ENCODE data around the gene CAPN7. TPM values are rescaled to one million over a fixed set of nuclear protein-coding genes. Genes with fewer than 3 reads are reported as not detected.

Gene CAPN7
- total RNA-seq, 1 experiment from 2014 or later: 25.2 TPM

- no peaks in the 10 kb centered on the region for H3K4me1 ChIP-seq (ENCODE audit: insufficient read depth, low read length)
- no peak overlapping the region for H3K4me3 Mint-ChIP-seq
- TF ChIP-seq CTCF (conservative IDR thresholded peaks at IDR 0.05): no peak
- no peak overlapping the region for H3K56ac ChIP-seq (ENCODE audit: insufficient read length, low read depth, low read length)
- H3K27me3 Mint-ChIP-seq (ENCODE audit: low read depth): no peaks in the 10 kb centered on the region
- H3K9me3 ChIP-seq (ENCODE audit: control insufficient read depth, low read depth, low read length): no peaks in the 10 kb centered on the region
- peaks cover 0 to 6% of the 10 kb centered on the region in 2 experiments; a peak in 2 of 4 replicates for H3K4me1 Mint-ChIP-seq
- H3K9ac ChIP-seq (ENCODE audit: extremely low read depth, insufficient read length, low read length): no peak overlapping the region
- H3K23ac ChIP-seq (ENCODE audit: insufficient read length, low read depth, low read length): no peak overlapping the region
- H3K14ac ChIP-seq (ENCODE audit: insufficient read depth, low read length): no peak overlapping the region
- no peaks in the 10 kb centered on the region for H4K20me1 ChIP-seq (ENCODE audit: control insufficient read depth, insufficient read depth, insufficient read length)
- no peak overlapping the region for H2AK5ac ChIP-seq (ENCODE audit: insufficient read length, low read length)
- H3K36me3 Mint-ChIP-seq (ENCODE audit: insufficient read depth in 1 of 3, low read depth in 3 of 3): peaks cover 0 to 2% (median 0%) of the 10 kb centered on the region in 3 experiments; a peak in 1 of 7 replicates
- no peak overlapping the region for H2BK5ac ChIP-seq (ENCODE audit: insufficient read length, low read length)
- H2BK15ac ChIP-seq (ENCODE audit: low read depth, low read length): no peak overlapping the region
- no CpG with 5 or more reads among the region's 4 CpGs for WGBS (ENCODE audit: extremely low coverage, insufficient read length, low lambda C conversion rate)
- no peak overlapping the region for H2BK20ac ChIP-seq (ENCODE audit: low read depth, low read length, poor library complexity, severe bottlenecking)
- H3K79me2 ChIP-seq (ENCODE audit: insufficient read depth, low read length): no peaks in the 10 kb centered on the region
- no peak overlapping the region for H4K8ac ChIP-seq (replicated peaks; ENCODE audit: insufficient read length, low read depth, low read length)
- no peak overlapping the region for H2BK120ac ChIP-seq (ENCODE audit: low read depth, low read length, poor library complexity, severe bottlenecking)
- no peak overlapping the region for H3T11ph ChIP-seq (ENCODE audit: low read length)
- no peak overlapping the region for H4K91ac ChIP-seq (ENCODE audit: insufficient read length, low read depth, low read length)
- no peaks in the 10 kb centered on the region for H3K79me1 ChIP-seq (ENCODE audit: insufficient read depth, low read depth, low read length, poor library complexity, severe bottlenecking)
- H3K27me3 ChIP-seq (ENCODE audit: insufficient read depth, low read length): no peaks in the 10 kb centered on the region
- no peaks in the 10 kb centered on the region for H3K23me2 ChIP-seq (ENCODE audit: insufficient read length, low read depth, low read length, poor library complexity, severe bottlenecking)
- H3K27ac ChIP-seq (ENCODE audit: insufficient read length, low read depth, low read length): no peak overlapping the region
- no peak overlapping the region for H2AFZ ChIP-seq (ENCODE audit: low read length)
- no peak overlapping the region for H3K18ac ChIP-seq (ENCODE audit: insufficient read length, low read depth, low read length)
- no peak for DNase-seq
- H3K9me3 Mint-ChIP-seq: no peaks in the 10 kb centered on the region
- H3K4me2 ChIP-seq (ENCODE audit: insufficient read depth, insufficient read length, low read length): no peak overlapping the region
- no peak overlapping the region for H3K4ac ChIP-seq (ENCODE audit: low read depth, low read length)
- H4K5ac ChIP-seq (ENCODE audit: insufficient read length, low read depth, low read length): no peak overlapping the region
- H3K27ac Mint-ChIP-seq: no peak overlapping the region
- H2BK12ac ChIP-seq (ENCODE audit: insufficient read length, low read depth, low read length): no peak overlapping the region
These were observed 91.7 kb downstream of the CAPN7 start for GRCh38 chr3:15297608-15298350.
